Measurements from ENCODE around the gene RHOU.

GRCh38 chr1:228755800-228756199, 20.5 kb downstream of the RHOU start:
- TF ChIP-seq TAF1 (IDR thresholded peaks at IDR 0.05; ENCODE audit: borderline replicate concordance, low read depth, low read length) (no peak), POLR2A (IDR thresholded peaks at IDR 0.05; ENCODE audit: low read depth, low read length) (no peak)

Data from GM12892 (cell line).